Measurements from ENCODE around the gene ACKR2.

The ACKR2 gene

DNA sequence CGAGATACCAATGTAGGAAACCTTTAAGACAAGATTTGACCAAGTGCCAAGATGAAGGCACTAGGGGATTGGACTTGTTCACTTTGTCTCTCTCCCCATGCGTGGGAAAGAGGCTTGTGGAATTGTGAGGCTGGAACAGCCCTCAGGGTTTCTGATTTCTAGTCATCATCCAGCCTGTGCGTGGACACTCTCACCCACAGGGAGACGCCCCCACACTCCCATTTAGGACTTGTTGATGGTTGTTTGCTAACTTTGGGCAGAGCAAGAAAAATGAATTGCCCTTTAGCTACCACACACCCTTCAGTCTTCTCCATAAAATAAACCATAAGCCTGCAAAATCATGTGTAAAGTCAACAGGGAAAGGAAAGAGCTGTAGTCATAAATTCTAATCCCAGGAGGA lies 18.4 kb downstream of the ACKR2 start:
- DNase-seq (ENCODE audit: low read depth in 2 of 2), result no peak
- TF ChIP-seq, protein P1, sequence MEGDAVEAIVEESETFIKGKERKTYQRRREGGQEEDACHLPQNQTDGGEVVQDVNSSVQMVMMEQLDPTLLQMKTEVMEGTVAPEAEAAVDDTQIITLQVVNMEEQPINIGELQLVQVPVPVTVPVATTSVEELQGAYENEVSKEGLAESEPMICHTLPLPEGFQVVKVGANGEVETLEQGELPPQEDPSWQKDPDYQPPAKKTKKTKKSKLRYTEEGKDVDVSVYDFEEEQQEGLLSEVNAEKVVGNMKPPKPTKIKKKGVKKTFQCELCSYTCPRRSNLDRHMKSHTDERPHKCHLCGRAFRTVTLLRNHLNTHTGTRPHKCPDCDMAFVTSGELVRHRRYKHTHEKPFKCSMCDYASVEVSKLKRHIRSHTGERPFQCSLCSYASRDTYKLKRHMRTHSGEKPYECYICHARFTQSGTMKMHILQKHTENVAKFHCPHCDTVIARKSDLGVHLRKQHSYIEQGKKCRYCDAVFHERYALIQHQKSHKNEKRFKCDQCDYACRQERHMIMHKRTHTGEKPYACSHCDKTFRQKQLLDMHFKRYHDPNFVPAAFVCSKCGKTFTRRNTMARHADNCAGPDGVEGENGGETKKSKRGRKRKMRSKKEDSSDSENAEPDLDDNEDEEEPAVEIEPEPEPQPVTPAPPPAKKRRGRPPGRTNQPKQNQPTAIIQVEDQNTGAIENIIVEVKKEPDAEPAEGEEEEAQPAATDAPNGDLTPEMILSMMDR (IDR thresholded peaks at IDR 0.05; ENCODE audit: low read depth, low read length), result no peak
- H3K4me3 ChIP-seq (replicated peaks in 1 of 2; ENCODE audit: low read depth in 2 of 2, low read length in 2 of 2), result no peak overlapping the region

DNA sequence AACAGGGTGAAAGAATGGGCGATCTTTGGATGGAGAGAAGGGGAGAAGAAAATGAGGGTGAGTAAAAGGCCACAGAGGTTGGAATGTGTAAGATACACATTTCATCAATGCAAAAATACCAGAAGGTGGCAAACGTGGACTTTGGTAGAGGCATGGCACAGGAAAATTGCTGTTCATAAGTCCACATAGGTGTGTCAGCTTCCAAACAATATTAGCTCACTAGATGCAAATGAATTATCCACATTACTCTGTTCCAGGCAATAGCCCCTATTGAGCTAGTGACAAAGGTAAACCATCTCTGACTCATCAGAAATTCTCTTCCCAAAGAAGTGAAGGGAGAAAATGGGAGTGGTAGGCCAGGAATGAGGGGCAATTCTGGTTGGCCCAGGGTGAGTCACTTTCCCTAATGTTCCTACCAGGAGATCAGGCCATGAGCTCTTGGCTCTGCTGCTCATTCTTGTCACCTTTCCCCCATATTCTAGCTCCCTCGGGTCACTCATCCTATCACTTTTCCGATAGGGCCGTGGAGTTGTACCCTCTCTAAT lies 19.9 kb downstream of the ACKR2 start:
- DNase-seq (ENCODE audit: low read depth in 2 of 2), result no peak
- TF ChIP-seq, protein P1 (IDR thresholded peaks at IDR 0.05; ENCODE audit: low read depth, low read length), result no peak
- no peak overlapping the region for H3K4me3 ChIP-seq (replicated peaks in 1 of 2; ENCODE audit: low read depth in 2 of 2, low read length in 2 of 2)

DNA sequence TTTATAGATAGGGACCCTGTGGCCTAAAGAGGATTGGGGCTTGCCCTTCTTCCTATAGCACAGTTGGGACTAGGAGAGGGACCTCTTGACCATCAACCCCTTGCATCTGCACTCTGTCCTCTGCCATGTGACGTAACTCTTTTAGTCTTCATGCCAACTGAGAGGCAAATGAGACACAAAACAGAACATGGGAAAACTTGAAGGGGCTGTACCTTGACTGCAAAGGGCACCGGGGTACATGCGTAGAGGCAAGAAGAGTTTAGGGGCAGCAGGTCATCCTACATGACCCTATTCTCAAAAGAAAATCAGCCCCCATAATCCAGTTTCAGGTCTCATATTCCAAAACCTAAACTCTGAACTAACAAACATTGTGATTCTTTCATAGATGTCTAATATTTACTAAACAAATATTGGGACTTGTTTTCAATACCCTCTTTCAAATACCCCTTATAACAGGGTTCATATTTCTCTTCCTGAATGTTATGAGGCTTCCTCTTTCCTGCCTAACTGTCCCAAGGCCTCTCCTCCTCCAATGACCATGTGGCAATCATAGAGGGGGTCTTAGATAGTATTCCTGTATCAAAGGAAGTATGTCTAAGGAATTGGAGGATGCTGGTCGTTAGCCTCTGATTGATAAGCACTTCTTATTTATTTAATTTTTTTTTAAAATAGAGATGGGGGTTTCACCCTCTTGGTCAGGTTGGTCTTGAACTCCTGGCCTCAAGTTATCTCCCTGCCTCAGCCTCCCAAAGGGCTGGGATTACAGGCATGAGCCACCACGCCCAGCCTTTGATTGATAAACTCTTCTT lies 20.6 kb downstream of the ACKR2 start:
- no peak for DNase-seq (ENCODE audit: low read depth in 2 of 2)
- TF ChIP-seq, protein P1 (IDR thresholded peaks at IDR 0.05; ENCODE audit: low read depth, low read length), result no peak

DNA sequence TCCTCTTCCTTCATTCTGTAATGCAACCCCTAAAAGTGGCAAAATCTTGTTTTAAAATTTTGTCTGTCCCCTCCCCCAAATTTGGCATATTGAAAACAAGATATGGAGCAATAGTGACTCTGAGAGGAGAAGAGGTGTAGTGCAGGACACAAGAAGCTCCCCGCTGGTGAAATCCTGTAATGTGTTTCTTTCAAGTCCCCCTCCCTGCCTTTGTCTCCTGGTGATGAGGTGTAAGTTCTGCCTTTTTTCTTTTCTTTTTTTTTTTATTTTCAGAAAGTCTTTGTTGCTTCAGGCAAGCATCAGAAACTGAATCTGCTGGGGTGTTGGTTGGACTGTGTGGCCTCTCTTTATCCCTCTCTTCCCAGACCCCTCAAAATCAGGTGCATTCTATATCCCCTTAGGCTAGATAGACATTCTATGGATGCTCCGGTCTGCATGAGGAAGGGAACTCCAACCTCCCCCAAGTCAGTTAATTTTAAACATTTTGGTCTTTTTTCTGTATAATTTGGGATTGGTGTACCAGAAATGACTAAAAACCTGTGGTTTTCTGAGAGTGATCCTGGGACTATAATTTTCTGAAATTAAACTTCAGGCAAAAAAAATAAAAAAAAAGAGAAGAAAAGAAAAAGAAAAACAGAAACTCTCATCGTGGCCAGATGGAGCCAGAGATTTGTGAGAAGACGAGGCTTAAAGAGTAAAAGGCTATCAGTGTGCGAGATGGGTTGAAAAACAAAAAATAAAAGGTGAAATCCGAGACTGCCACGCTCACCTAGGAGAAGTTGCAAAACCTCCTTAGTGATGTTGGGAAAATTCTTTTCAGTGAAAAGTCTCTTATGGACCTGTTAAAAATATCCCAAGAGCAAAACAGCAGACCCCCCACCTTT lies 21.4 kb downstream of the ACKR2 start:
- DNase-seq (ENCODE audit: low read depth in 2 of 2), result peak; percentile 48 to 56
- H3K4me3 ChIP-seq (replicated peaks in 1 of 2; ENCODE audit: low read depth in 2 of 2, low read length in 2 of 2), result no peak overlapping the region
- TF ChIP-seq, protein P1 (IDR thresholded peaks at IDR 0.05; ENCODE audit: low read depth, low read length), result peak; percentile 38

More for the DNA sequence above, 20.6 kb downstream of the ACKR2 start:
- H3K4me3 ChIP-seq (replicated peaks in 1 of 2; ENCODE audit: low read depth in 2 of 2, low read length in 2 of 2), result no peak overlapping the region

DNA sequence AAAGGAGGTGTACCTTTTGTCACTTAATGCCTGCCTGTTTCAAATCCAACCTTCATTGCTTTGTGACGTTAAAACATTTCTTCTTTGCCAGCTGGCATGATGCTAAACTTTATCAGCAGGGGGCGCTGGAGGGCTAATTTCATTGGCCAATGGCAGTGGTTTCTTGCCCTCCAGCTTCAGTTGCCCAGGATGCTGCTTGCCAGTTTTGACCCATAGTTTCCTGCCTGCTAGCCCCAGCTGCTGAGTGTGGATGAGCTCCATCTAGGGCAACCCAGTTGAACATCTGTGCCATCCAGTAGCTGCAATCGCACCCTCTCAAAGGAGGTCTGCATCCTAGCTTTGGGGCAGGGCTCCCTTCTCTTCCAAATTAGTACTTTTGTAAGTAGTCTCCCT lies 22.1 kb downstream of the ACKR2 start:
- no peak overlapping the region for H3K4me3 ChIP-seq (replicated peaks in 1 of 2; ENCODE audit: low read depth in 2 of 2, low read length in 2 of 2)
- DNase-seq (ENCODE audit: low read depth in 2 of 2), result peak; percentile 67 to 73
- TF ChIP-seq, protein P1 (IDR thresholded peaks at IDR 0.05; ENCODE audit: low read depth, low read length), result peak; percentile 77

DNA sequence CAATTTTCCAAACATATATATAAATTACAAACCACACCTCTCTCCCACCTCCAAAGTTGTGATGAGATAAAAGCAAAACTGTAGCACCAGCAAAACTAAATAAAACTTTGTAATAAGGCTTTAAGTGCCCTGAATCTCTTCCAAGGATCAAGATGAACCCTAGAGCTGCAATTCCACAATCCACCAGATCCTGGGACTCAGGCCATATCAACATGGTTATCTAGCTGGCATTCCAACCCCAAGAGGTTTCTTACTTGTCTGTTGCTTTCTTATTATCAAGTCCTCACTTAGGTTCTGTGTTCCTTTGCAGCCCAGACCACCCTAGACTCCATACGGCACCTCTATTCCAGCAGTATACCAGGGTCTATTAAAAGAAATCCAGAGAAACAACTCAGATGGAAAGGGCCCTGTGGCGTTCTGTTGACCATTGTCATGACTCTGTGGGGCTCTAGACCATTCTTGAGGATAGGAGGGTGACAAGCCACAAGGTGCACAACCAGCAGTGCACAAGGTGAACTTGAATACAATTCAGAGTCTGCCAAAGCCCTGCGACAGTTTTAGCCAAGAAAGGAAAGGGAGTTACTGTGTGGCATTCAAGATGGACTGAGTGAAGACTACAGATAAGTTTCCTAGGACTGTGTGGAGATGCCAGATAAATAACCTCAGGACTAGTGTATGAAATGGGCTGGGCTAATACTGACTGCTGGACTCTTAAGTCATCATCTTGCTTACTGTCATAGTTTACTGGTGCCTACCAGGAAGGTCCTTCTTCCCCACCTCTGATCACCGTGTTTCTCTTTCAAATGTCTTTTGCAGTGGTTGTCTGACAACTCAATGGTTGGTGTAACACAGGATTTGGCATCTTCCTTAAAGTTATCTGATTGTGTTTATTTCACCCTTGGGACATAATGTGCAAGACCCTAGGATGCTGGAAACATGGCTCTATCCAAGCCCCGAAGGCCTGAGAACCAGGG lies 27.2 kb downstream of the ACKR2 start:
- TF ChIP-seq, protein P1 (IDR thresholded peaks at IDR 0.05; ENCODE audit: low read depth, low read length), result no peak
- no peak for DNase-seq (ENCODE audit: low read depth in 2 of 2)
- H3K4me3 ChIP-seq (replicated peaks in 1 of 2; ENCODE audit: low read depth in 2 of 2, low read length in 2 of 2), result no peak overlapping the region
